ENCODE results near the gene AMIGO1. TPM values are rescaled to one million over a fixed set of nuclear protein-coding genes. Genes with fewer than 3 reads are reported as not detected.

Gene AMIGO1
- total RNA-seq, 1 donor from 2014 or later = 1.7 TPM

Other genes with a start within 250 kb of the AMIGO1 start
- gene PSRC1, start 226.6 kb downstream of the AMIGO1 start, total RNA-seq = 1.0 and 8.4 TPM in 2 replicates
- gene MYBPHL, start 202.7 kb downstream of the AMIGO1 start, total RNA-seq = not detected in 2 replicates
- 16.7 and 17.4 TPM in 2 replicates for gene SORT1, start 111.8 kb downstream of the AMIGO1 start, total RNA-seq
- gene PSMA5, start 83.3 kb downstream of the AMIGO1 start, total RNA-seq = 45.3 and 55.1 TPM in 2 replicates
- under 0.01 TPM in 1 of 2 replicates, not detected in the other for gene SYPL2, start 43.2 kb downstream of the AMIGO1 start, total RNA-seq
- 1.3 and 1.5 TPM in 2 replicates for gene ATXN7L2, start 25.8 kb downstream of the AMIGO1 start, total RNA-seq
- gene CYB561D1, start 15.6 kb downstream of the AMIGO1 start, total RNA-seq = 6.5 and 7.5 TPM in 2 replicates
- gene GPR61, start 30.1 kb upstream of the AMIGO1 start, total RNA-seq = under 0.01 TPM in 1 of 2 replicates, not detected in the other
- 16.3 and 22.9 TPM in 2 replicates for gene GNAI3, start 38.9 kb upstream of the AMIGO1 start, total RNA-seq
- gene GNAT2, start 109.9 kb upstream of the AMIGO1 start, total RNA-seq = not detected in 2 replicates
- gene AMPD2, start 110.1 kb upstream of the AMIGO1 start, total RNA-seq = 32.0 and 40.4 TPM in 2 replicates
- 1.5 and 2.7 TPM in 2 replicates for gene GSTM4, start 146.4 kb upstream of the AMIGO1 start, total RNA-seq
- 4.0 and 4.1 TPM in 2 replicates for gene GSTM2, start 158.3 kb upstream of the AMIGO1 start, total RNA-seq
- gene GSTM1, start 178.1 kb upstream of the AMIGO1 start, total RNA-seq = 8.5 TPM in 1 of 2 replicates, not detected in the other
- gene GSTM5, start 202.5 kb upstream of the AMIGO1 start, total RNA-seq = under 0.01 TPM in 1 of 2 replicates, not detected in the other
- gene GSTM3, start 231.3 kb upstream of the AMIGO1 start, total RNA-seq = 25.1 and 54.1 TPM in 2 replicates